Skeletal muscle satellite cell (primary cell): ENCODE measurements around the gene FRMD4A.

Source experiments
- H3K27me3 ChIP-seq: 2 replicates; pipeline ENCODE4 v1.7.0; 2013; ENCODE audit warnings: low read length; ENCODE audit not compliant: control insufficient read depth, insufficient read depth
- H3K36me3 ChIP-seq: 2 replicates; pipeline ENCODE4 v1.7.0; 2013; ENCODE audit warnings: mild to moderate bottlenecking, control low read depth, low read length; ENCODE audit not compliant: insufficient read depth
- H3K4me1 ChIP-seq: 2 replicates; pipeline ENCODE4 v1.7.0; 2013; ENCODE audit warnings: low read length; ENCODE audit not compliant: control insufficient read depth, insufficient read depth
- H3K4me2 ChIP-seq: 2 replicates; pipeline ENCODE4 v1.7.0; 2013; ENCODE audit warnings: mild to moderate bottlenecking, low read length
- H3K4me3 ChIP-seq: 2 replicates; pipeline ENCODE4 v1.7.0; 2013; ENCODE audit warnings: low read length
- H3K9ac ChIP-seq: 2 replicates; pipeline ENCODE4 v1.7.0; 2013; ENCODE audit warnings: mild to moderate bottlenecking, low read depth, low read length, moderate library complexity
- H3K9me3 ChIP-seq: replicated peaks from 2 replicates; pipeline ENCODE4 v1.7.0; 2013; ENCODE audit warnings: mild to moderate bottlenecking, control low read depth, low read length

FRMD4A gene

GRCh38 chr10:13660551-13660920, 670.2 kb downstream of the FRMD4A start:
- Histone ChIP-seq H3K36me3 (peaks cover 91% of the 10 kb centered on the region), H3K27me3 (no peaks in the 10 kb centered on the region), H3K9ac (no peak overlapping the region), H3K4me3 (no peak overlapping the region), H3K4me1 (peaks cover 10% of the 10 kb centered on the region), H3K4me2 (no peak overlapping the region), H3K9me3 (no peaks in the 10 kb centered on the region)

GRCh38 chr10:13659887-13660550, 670.7 kb downstream of the FRMD4A start:
- H3K9me3 ChIP-seq = no peaks in the 10 kb centered on the region
- peaks cover 10% of the 10 kb centered on the region for H3K4me1 ChIP-seq
- peak overlapping the region; percentile 39 for H3K9ac ChIP-seq
- H3K4me2 ChIP-seq = no peak overlapping the region
- no peaks in the 10 kb centered on the region for H3K27me3 ChIP-seq
- peaks cover 91% of the 10 kb centered on the region for H3K36me3 ChIP-seq
- H3K4me3 ChIP-seq = no peak overlapping the region

GRCh38 chr10:13658871-13659685, 671.6 kb downstream of the FRMD4A start:
- no peak overlapping the region for H3K9ac ChIP-seq
- H3K4me3 ChIP-seq = no peak overlapping the region
- peaks cover 92% of the 10 kb centered on the region for H3K36me3 ChIP-seq
- H3K27me3 ChIP-seq = no peaks in the 10 kb centered on the region
- no peaks in the 10 kb centered on the region for H3K9me3 ChIP-seq
- H3K4me1 ChIP-seq = peaks cover 10% of the 10 kb centered on the region
- H3K4me2 ChIP-seq = no peak overlapping the region

DNA sequence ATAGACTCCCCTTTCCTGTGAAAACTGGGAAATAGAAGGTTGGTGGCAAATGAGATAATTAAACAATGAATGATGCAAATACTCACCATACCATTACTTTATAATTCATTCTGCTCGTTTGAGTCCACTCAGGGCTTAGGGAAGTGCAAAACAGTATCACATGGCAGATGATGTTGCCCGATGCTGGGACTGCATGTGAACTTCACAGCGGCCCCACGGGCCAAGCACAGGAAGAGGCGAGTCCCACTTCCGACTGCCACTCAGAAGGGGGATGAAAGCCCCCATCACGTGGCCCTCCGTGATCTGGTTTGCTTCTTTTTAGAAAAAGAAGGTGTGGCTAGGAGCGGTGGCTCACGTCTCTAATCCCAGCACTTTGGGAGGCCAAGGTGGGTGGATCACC, 672.5 kb downstream of the FRMD4A start:
- Histone ChIP-seq H3K4me3 (no peak overlapping the region), H3K9me3 (no peaks in the 10 kb centered on the region), H3K4me1 (peaks cover 10% of the 10 kb centered on the region), H3K4me2 (no peak overlapping the region), H3K36me3 (peaks cover 92% of the 10 kb centered on the region), H3K27me3 (no peaks in the 10 kb centered on the region), H3K9ac (no peak overlapping the region)

- H3K4me3 ChIP-seq = no peak overlapping the region
- peaks cover 15% of the 10 kb centered on the region for H3K4me1 ChIP-seq
- no peak overlapping the region for H3K9ac ChIP-seq
- no peak overlapping the region for H3K4me2 ChIP-seq
- H3K27me3 ChIP-seq = no peaks in the 10 kb centered on the region
- H3K36me3 ChIP-seq = peaks cover 92% of the 10 kb centered on the region
- H3K9me3 ChIP-seq = no peaks in the 10 kb centered on the region
Observed at GRCh38 chr10:13657101-13657680, 673.5 kb downstream of the FRMD4A start.

GRCh38 chr10:13656337-13657100, 674.2 kb downstream of the FRMD4A start:
- Histone ChIP-seq H3K36me3 (peaks cover 92% of the 10 kb centered on the region), H3K9ac (no peak overlapping the region), H3K4me3 (no peak overlapping the region)

GRCh38 chr10:13654846-13655245, 675.9 kb downstream of the FRMD4A start:
- Histone ChIP-seq H3K4me2 (no peak overlapping the region), H3K36me3 (peaks cover 94% of the 10 kb centered on the region), H3K9ac (no peak overlapping the region), H3K27me3 (no peaks in the 10 kb centered on the region), H3K4me3 (no peak overlapping the region), H3K4me1 (peaks cover 6% of the 10 kb centered on the region), H3K9me3 (no peaks in the 10 kb centered on the region)

More at GRCh38 chr10:13656337-13657100, 674.2 kb downstream of the FRMD4A start:
- no peaks in the 10 kb centered on the region for H3K27me3 ChIP-seq
- H3K4me2 ChIP-seq = no peak overlapping the region
- no peaks in the 10 kb centered on the region for H3K9me3 ChIP-seq
- peaks cover 15% of the 10 kb centered on the region for H3K4me1 ChIP-seq

- Histone ChIP-seq H3K4me2 (no peak overlapping the region), H3K9ac (no peak overlapping the region), H3K4me1 (peaks cover 6% of the 10 kb centered on the region), H3K9me3 (no peaks in the 10 kb centered on the region), H3K27me3 (no peaks in the 10 kb centered on the region), H3K36me3 (peaks cover 94% of the 10 kb centered on the region), H3K4me3 (no peak overlapping the region)
Observed at GRCh38 chr10:13654118-13654830, 676.5 kb downstream of the FRMD4A start.

GRCh38 chr10:13652860-13653259, 677.9 kb downstream of the FRMD4A start:
- Histone ChIP-seq H3K9me3 (no peaks in the 10 kb centered on the region), H3K36me3 (peaks cover 97% of the 10 kb centered on the region), H3K4me2 (no peak overlapping the region), H3K27me3 (no peaks in the 10 kb centered on the region), H3K9ac (no peak overlapping the region), H3K4me1 (peaks cover 6% of the 10 kb centered on the region), H3K4me3 (no peak overlapping the region)

DNA sequence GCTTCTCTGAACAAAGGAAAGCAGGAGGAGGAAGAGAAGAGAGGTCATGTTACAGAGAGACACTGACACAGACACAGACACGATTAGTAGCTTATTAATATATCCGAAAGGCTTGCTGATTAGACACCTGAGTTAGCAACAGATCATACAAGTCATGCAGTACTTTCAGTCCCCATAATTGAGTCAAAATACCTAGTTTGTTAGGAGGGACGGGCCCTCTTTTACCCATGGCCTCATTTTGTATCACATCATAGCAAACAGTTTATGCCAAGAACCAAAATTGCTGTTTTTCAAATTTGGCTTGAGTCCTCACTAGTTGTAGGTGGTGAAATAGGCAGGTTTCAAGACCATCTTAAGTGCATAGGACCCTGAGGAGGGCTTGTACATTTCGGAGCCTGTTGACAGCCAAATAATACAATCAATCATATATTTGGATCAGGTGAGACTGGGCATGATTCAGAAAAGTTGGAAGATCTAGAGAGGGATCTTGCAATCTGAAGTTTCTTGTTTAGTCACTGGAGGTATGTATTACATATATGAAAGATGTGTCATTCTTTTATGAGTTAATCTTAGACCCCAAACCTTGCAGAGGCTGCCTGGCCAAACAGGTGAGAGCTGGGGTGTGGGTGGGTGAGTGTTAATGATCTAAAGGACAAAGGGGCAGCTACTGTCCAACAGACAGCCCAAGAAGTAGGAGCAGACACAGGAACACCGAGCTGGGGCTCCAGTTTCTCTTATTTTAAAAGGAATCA, 678.6 kb downstream of the FRMD4A start:
- peaks cover 6% of the 10 kb centered on the region for H3K4me1 ChIP-seq
- no peak overlapping the region for H3K4me3 ChIP-seq
- no peaks in the 10 kb centered on the region for H3K27me3 ChIP-seq
- H3K9ac ChIP-seq = no peak overlapping the region
- no peak overlapping the region for H3K4me2 ChIP-seq
- H3K9me3 ChIP-seq = no peaks in the 10 kb centered on the region
- H3K36me3 ChIP-seq = peaks cover 97% of the 10 kb centered on the region
